ENCODE measurements around the gene TOM1L2. TPM values are rescaled to one million over a fixed set of nuclear protein-coding genes. Genes with fewer than 3 reads are reported as not detected.

Gene TOM1L2
- total and polyA plus RNA-seq, 2 of the 4 experiments (the other 2 are of a cell fraction) = 34.4 to 51.7 TPM

DNA sequence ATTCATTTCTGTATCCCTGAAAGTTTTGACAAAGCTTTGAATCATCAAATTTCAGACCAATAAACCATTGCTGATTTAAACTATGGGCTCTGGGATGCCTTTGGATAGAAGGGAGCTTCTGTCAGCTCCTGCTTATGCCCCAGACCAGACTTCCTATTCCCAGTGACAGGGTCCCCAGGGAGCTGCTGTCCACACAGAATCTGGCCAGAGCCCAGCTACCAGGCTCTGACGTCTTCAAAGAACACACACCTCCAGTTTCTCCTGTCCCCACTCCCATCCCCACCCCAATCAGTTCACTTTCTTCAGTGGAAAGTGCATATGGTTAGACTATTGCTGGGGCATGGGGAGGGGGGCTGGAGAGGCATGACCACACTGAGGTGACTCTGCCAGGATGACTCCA is 83.8 kb downstream of the TOM1L2 start:
- no peak overlapping the region for H3K27ac ChIP-seq (ENCODE audit: insufficient read depth, low read length)
- dilution Hi-C loops (cut with HindIII; ENCODE audit: low sequenced_read_pairs, unreplicated experiment) (no loop called here), in situ Hi-C loops (cut with MboI; ENCODE audit: low sequenced_read_pairs) (loop anchor here (25.0 kb wide), 1 partner anchor 526 kb away; no protein-coding TSS in a partner anchor), intact Hi-C loops (cut with micrococcal nuclease) (no loop called here)
- peaks cover 21% of the 10 kb centered on the region for H3K36me3 ChIP-seq (ENCODE audit: control insufficient read depth, insufficient read depth, low read length)
- no TSS peak for BruUV-seq (replicated peaks)
- DNase-seq = no peak
- H2BK5ac ChIP-seq (ENCODE audit: low read depth, low read length, poor library complexity, severe bottlenecking) = no peak overlapping the region
- H3K14ac ChIP-seq (replicated peaks; ENCODE audit: low read depth, low read length) = no peak overlapping the region
- no peak overlapping the region for H2AK5ac ChIP-seq (ENCODE audit: low read depth, low read length)
- ChIA-PET POLR2A (ENCODE audit: unreplicated experiment) (no interaction called here), CTCF (interaction anchor here (1.4 kb wide), 1 partner anchor 31 kb away, joined by 5 read pairs; no protein-coding TSS in a partner anchor)
- no peak overlapping the region for H4K91ac ChIP-seq (ENCODE audit: insufficient read depth, low read depth, low read length)
- H4K8ac ChIP-seq (ENCODE audit: low read depth in 2 of 2, low read length in 2 of 2) = no peak overlapping the region
- no peak overlapping the region for H3K9ac ChIP-seq (ENCODE audit: low read depth, low read length)
- no peak overlapping the region for H2BK120ac ChIP-seq (ENCODE audit: low read depth, low read length)
- no peaks in the 10 kb centered on the region for H3K9me3 ChIP-seq (ENCODE audit: control insufficient read depth, insufficient read depth, low read length)
- no peak overlapping the region for H2BK20ac ChIP-seq (ENCODE audit: low read depth, low read length)
- ATAC-seq (ENCODE audit: low read depth) = no peak
- 0 out of 2 replicates have a peak, but pooled peaks cover 5% of the 10 kb centered on the region for H4K20me1 ChIP-seq (ENCODE audit: insufficient read depth, low read length)
- no peak overlapping the region for H4K5ac ChIP-seq (ENCODE audit: low read depth, low read length)
- no peak for TF ChIP-seq CTCF (conservative IDR thresholded peaks at IDR 0.05; ENCODE audit: low read depth, low read length)
- peaks cover 4% of the 10 kb centered on the region; the same call in 1 of the 2 replicates for H3K4me1 ChIP-seq (ENCODE audit: control insufficient read depth, insufficient read depth, low read length)
- no peak overlapping the region; the same call in 1 of the 2 replicates for H3K56ac ChIP-seq (ENCODE audit: extremely low read depth, insufficient read depth, low read length)
- H2AFZ ChIP-seq (replicated peaks; ENCODE audit: low read length, poor library complexity) = no peak overlapping the region
- no peak overlapping the region for H3K4me3 ChIP-seq (ENCODE audit: insufficient read depth, low read depth, low read length)
- H3K27me3 ChIP-seq (ENCODE audit: control insufficient read depth, insufficient read depth, low read length) = no peaks in the 10 kb centered on the region
- no peak overlapping the region for H2AK9ac ChIP-seq (replicated peaks; ENCODE audit: low read depth, low read length, poor library complexity)
- H3K4ac ChIP-seq (ENCODE audit: low read depth, low read length) = no peak overlapping the region
- H3K23ac ChIP-seq (ENCODE audit: low read depth, low read length) = no peak overlapping the region
- no peak overlapping the region for H3K18ac ChIP-seq (ENCODE audit: low read depth, low read length)
- H3K79me1 ChIP-seq (ENCODE audit: low read depth in 1 of 2, low read length in 2 of 2) = peaks cover 0 to 4% of the 10 kb centered on the region in 2 experiments; a peak in 2 of 4 replicates
- WGBS, 2 experiments (ENCODE audit: extremely low coverage in 2 of 2, insufficient read length in 1 of 2) = no CpG with 5 or more reads among the region's 1 CpG
- no peak overlapping the region for H2BK15ac ChIP-seq (ENCODE audit: low read depth, low read length)
- peaks cover 4% of the 10 kb centered on the region; the same call in 1 of the 2 replicates for H3K9me1 ChIP-seq (ENCODE audit: insufficient read depth, low read length)
- no peak overlapping the region for H3K4me2 ChIP-seq (ENCODE audit: low read depth, low read length)

Measured in IMR-90 (cell line).